SK-N-SH (cell line): ENCODE results near the gene MMP24OS.

ENCODE experiments used
- EZH2phosphoT487 ChIP-seq: fragments of 200-600 bp; sonication (generic); IDR thresholded peaks from 2 replicates; pipeline ENCODE4 v1.6.1; 2017; ENCODE audit warnings: low read depth, mixed run types, mild to moderate bottlenecking, antibody characterized with exemption, moderate library complexity, borderline replicate concordance
- POLR2AphosphoS5 ChIP-seq: IDR thresholded peaks from 2 replicates; pipeline ENCODE4 v1.6.1; 2012; ENCODE audit warnings: low read depth, low read length
- RFX5 ChIP-seq: IDR thresholded peaks from 2 replicates; pipeline ENCODE4 v1.6.1; 2012; ENCODE audit warnings: mild to moderate bottlenecking, improper control_type of control experiment, low read length
- TF ChIP-seq, protein P1 (sequence below): fragments of 200-600 bp; sonication (generic); IDR thresholded peaks from 2 replicates; pipeline ENCODE4 v1.6.1; 2017; ENCODE audit warnings: antibody characterized with exemption, mild to moderate bottlenecking, moderate library complexity
- TF ChIP-seq, protein P2 (sequence below): IDR thresholded peaks from 2 replicates; pipeline ENCODE4 v1.4.0; 2012; ENCODE audit warnings: low read depth

DNA sequence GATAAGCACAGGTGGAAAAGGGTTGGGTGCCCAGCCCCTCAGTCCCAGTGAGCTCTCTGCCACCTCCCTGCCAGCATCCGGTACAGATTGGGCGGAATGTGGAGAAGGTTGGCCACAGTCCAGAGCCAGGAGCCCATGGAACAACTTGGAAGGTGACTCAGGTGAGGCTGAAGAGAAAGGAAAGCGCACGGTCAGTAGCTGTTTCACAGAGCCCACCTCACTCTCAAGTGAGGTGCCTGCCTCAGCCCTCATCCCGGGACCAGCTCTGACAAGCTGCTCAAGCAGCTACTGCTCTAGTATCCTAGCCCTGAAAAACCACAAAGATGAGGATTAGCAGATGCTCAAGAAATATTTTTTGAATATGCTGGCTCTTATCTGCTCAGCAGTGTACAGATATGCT is 1.1 kb upstream of the MMP24OS start:
- TF ChIP-seq, protein P1, sequence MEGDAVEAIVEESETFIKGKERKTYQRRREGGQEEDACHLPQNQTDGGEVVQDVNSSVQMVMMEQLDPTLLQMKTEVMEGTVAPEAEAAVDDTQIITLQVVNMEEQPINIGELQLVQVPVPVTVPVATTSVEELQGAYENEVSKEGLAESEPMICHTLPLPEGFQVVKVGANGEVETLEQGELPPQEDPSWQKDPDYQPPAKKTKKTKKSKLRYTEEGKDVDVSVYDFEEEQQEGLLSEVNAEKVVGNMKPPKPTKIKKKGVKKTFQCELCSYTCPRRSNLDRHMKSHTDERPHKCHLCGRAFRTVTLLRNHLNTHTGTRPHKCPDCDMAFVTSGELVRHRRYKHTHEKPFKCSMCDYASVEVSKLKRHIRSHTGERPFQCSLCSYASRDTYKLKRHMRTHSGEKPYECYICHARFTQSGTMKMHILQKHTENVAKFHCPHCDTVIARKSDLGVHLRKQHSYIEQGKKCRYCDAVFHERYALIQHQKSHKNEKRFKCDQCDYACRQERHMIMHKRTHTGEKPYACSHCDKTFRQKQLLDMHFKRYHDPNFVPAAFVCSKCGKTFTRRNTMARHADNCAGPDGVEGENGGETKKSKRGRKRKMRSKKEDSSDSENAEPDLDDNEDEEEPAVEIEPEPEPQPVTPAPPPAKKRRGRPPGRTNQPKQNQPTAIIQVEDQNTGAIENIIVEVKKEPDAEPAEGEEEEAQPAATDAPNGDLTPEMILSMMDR, result no peak
- TF ChIP-seq, protein P2, sequence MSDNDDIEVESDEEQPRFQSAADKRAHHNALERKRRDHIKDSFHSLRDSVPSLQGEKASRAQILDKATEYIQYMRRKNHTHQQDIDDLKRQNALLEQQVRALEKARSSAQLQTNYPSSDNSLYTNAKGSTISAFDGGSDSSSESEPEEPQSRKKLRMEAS, result no peak
- TF ChIP-seq EZH2phosphoT487 (no peak), RFX5 (no peak), POLR2AphosphoS5 (no peak)
